ENCODE results near the gene GORASP1.

Gene GORASP1

DNA sequence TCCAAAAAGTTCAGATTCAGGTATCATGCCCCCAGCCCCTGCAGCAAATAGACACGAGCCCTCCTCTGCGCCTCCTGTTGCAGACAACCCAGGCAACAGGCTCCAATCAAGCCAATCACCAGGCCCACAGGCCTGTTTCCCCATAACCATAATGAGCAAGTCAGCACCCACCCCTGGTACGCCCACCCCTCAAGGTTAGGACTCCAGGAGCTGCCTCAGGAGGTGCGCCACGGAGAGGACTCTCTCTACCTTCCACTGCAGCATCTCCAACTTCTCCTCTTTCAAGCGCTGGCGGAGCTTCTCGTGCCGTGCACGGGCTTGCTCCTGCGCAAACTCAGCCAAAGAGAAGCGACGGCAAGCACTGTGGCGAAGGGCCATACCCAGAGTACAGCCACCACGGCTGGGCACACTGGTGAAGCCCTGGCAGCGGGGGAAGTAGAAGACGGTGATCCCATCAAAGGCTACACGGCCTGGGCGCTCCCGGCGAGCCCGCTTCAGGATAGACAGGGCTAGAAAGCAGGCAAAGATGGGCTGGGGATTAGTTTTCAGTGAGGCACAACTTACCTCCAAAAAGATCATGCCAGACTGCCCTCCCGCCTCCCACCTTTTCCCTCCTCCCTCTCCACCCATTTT lies 37.4 kb upstream of the GORASP1 start:
- Histone ChIP-seq H3K4me1 (ENCODE audit: low read depth, poor library complexity, severe bottlenecking) (peaks cover 20% of the 10 kb centered on the region), H3K4me2 (no peak overlapping the region), H4K20me1 (ENCODE audit: insufficient read depth) (no peaks in the 10 kb centered on the region), H2AFZ (ENCODE audit: low read depth) (no peak overlapping the region), H3K27me3 (ENCODE audit: insufficient read depth, low read depth) (no peaks in the 10 kb centered on the region), H3K27ac (no peak overlapping the region), H3K9ac (no peak overlapping the region), H3K4me3 (IDR thresholded peaks at IDR 0.05; ENCODE audit: insufficient read depth, low read depth, low read length) (no peak overlapping the region), H3K36me3 (ENCODE audit: insufficient read depth) (no peaks in the 10 kb centered on the region), H3K79me2 (ENCODE audit: insufficient read depth, low read depth) (no peaks in the 10 kb centered on the region)
- TF ChIP-seq, protein P1, sequence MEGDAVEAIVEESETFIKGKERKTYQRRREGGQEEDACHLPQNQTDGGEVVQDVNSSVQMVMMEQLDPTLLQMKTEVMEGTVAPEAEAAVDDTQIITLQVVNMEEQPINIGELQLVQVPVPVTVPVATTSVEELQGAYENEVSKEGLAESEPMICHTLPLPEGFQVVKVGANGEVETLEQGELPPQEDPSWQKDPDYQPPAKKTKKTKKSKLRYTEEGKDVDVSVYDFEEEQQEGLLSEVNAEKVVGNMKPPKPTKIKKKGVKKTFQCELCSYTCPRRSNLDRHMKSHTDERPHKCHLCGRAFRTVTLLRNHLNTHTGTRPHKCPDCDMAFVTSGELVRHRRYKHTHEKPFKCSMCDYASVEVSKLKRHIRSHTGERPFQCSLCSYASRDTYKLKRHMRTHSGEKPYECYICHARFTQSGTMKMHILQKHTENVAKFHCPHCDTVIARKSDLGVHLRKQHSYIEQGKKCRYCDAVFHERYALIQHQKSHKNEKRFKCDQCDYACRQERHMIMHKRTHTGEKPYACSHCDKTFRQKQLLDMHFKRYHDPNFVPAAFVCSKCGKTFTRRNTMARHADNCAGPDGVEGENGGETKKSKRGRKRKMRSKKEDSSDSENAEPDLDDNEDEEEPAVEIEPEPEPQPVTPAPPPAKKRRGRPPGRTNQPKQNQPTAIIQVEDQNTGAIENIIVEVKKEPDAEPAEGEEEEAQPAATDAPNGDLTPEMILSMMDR (conservative IDR thresholded peaks at IDR 0.05; ENCODE audit: low read depth, low read length) = no peak

GRCh38 chr3:39144095-39144747 lies 36.8 kb upstream of the GORASP1 start:
- H3K27me3 ChIP-seq (ENCODE audit: insufficient read depth, low read depth) = no peaks in the 10 kb centered on the region
- H3K27ac ChIP-seq = no peak overlapping the region
- H3K36me3 ChIP-seq (ENCODE audit: insufficient read depth) = no peaks in the 10 kb centered on the region
- H3K4me2 ChIP-seq = no peak overlapping the region
- no peaks in the 10 kb centered on the region for H3K79me2 ChIP-seq (ENCODE audit: insufficient read depth, low read depth)
- H4K20me1 ChIP-seq (ENCODE audit: insufficient read depth) = no peaks in the 10 kb centered on the region
- H2AFZ ChIP-seq (ENCODE audit: low read depth) = no peak overlapping the region
- no peak overlapping the region for H3K4me3 ChIP-seq (IDR thresholded peaks at IDR 0.05; ENCODE audit: insufficient read depth, low read depth, low read length)
- TF ChIP-seq, protein P1 (conservative IDR thresholded peaks at IDR 0.05; ENCODE audit: low read depth, low read length) = no peak
- H3K4me1 ChIP-seq (ENCODE audit: low read depth, poor library complexity, severe bottlenecking) = peaks cover 19% of the 10 kb centered on the region
- no peak overlapping the region for H3K9ac ChIP-seq

DNA sequence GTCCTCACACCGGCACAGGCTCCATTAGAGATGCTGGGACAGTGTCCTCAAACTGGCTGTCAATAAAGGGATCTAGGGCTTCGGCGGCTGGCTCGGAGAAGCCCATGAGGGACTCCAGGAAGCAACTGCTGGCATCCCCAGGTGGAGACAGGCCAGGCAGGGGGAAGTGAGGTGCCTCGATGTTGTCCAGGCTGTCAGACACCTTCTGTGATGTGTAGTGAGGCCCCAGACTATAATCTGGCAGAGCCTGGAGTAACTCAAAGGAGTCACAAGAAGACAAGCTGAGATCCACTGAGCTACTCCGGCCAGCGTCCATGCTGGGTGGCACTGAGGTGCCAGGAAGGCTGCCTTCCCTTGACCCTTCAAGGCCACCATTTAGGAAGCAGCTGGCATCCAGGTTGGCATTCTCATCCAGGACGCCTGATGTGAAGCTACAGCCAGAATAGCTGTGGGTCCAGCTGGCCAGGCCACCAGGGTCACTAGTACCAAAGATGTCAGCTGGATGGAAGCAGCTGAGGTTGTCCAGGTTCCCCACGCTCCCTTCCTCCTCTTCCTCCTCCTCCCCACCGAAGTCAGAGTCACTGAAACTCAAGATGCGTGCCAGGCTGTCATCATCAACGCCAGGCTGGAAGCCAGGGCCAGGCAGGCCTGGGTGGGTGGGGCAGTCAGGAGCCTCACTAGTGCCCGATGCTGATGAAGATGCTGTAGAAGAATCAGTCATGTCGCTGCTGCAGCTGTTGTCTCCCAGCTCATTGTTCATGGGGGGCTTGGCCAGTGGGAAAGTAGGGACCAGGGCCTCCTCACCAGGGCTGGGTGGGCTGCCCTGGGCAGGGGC lies 35.8 kb upstream of the GORASP1 start:
- H3K4me1 ChIP-seq (ENCODE audit: low read depth, poor library complexity, severe bottlenecking) = peaks cover 10% of the 10 kb centered on the region
- H3K4me3 ChIP-seq (IDR thresholded peaks at IDR 0.05; ENCODE audit: insufficient read depth, low read depth, low read length) = no peak overlapping the region
- H3K36me3 ChIP-seq (ENCODE audit: insufficient read depth) = no peaks in the 10 kb centered on the region
- no peaks in the 10 kb centered on the region for H4K20me1 ChIP-seq (ENCODE audit: insufficient read depth)
- TF ChIP-seq, protein P1 (conservative IDR thresholded peaks at IDR 0.05; ENCODE audit: low read depth, low read length) = no peak
- no peak overlapping the region for H3K9ac ChIP-seq
- no peak overlapping the region for H3K4me2 ChIP-seq
- no peaks in the 10 kb centered on the region for H3K79me2 ChIP-seq (ENCODE audit: insufficient read depth, low read depth)
- no peaks in the 10 kb centered on the region for H3K27me3 ChIP-seq (ENCODE audit: insufficient read depth, low read depth)
- H2AFZ ChIP-seq (ENCODE audit: low read depth) = no peak overlapping the region
- no peak overlapping the region for H3K27ac ChIP-seq

- no peak overlapping the region for H3K4me3 ChIP-seq (IDR thresholded peaks at IDR 0.05; ENCODE audit: insufficient read depth, low read depth, low read length)
- no peak overlapping the region for H3K27ac ChIP-seq
- TF ChIP-seq, protein P1 (conservative IDR thresholded peaks at IDR 0.05; ENCODE audit: low read depth, low read length) = no peak
- no peak overlapping the region for H3K9ac ChIP-seq
- H2AFZ ChIP-seq (ENCODE audit: low read depth) = no peak overlapping the region
- H3K27me3 ChIP-seq (ENCODE audit: insufficient read depth, low read depth) = no peaks in the 10 kb centered on the region
- H3K36me3 ChIP-seq (ENCODE audit: insufficient read depth) = no peaks in the 10 kb centered on the region
- H3K4me2 ChIP-seq = no peak overlapping the region
- H3K4me1 ChIP-seq (ENCODE audit: low read depth, poor library complexity, severe bottlenecking) = no peaks in the 10 kb centered on the region
- no peaks in the 10 kb centered on the region for H4K20me1 ChIP-seq (ENCODE audit: insufficient read depth)
- H3K79me2 ChIP-seq (ENCODE audit: insufficient read depth, low read depth) = no peaks in the 10 kb centered on the region
These were observed 34.6 kb upstream of the GORASP1 start for GRCh38 chr3:39142067-39142466.

All from KMS-11 (cell line).